Gastroesophageal sphincter (tissue), 4 donors: ENCODE data around the gene DMD. TPM values are rescaled to one million over a fixed set of nuclear protein-coding genes. Genes with fewer than 3 reads are reported as not detected.

Experiments used
- ATAC-seq: fragments of 150-250 bp; one replicate; pipeline ENCODE4 v1.9.1; 2016; ENCODE audit warnings: mild to moderate bottlenecking, moderate library complexity
- H3K27ac ChIP-seq, 4 donors: fragments of 200-600 bp; sonication (generic) in 3 of 4; 1 replicate in 3 of 4; 2 replicates in 1 of 4; pipeline ENCODE4 v1.5.1; 2016 to 2019
- H3K27me3 ChIP-seq: fragments of 200-600 bp; sonication (generic); one replicate; pipeline ENCODE4 v1.5.1; 2019
- H3K36me3 ChIP-seq, 2 donors: fragments of 200-600 bp; sonication (generic); one replicate each; pipeline ENCODE4 v1.5.1; 2019; ENCODE audit warnings: control low read depth in 1 of 2
- H3K4me1 ChIP-seq, 3 donors: fragments of 200-600 bp; sonication (generic); 1 replicate in 2 of 3; 2 replicates in 1 of 3; pipeline ENCODE4 v1.5.1; 2016 to 2019; ENCODE audit warnings: control low read depth in 2 of 3
- H3K4me3 ChIP-seq, 2 donors: fragments of 200-600 bp; sonication (generic); one replicate each; pipeline ENCODE4 v1.5.1; 2019; ENCODE audit warnings: mild to moderate bottlenecking in 1 of 2, moderate library complexity in 1 of 2
- H3K9me3 ChIP-seq, 3 donors: fragments of 200-600 bp; sonication (generic); one replicate each; pipeline ENCODE4 v1.5.1; 2017 to 2019; ENCODE audit warnings: control low read depth in 2 of 3
- EP300 ChIP-seq: sonication (generic); formaldehyde crosslinking; IDR thresholded peaks from one replicate; pipeline ENCODE4 v1.6.1; 2017; ENCODE audit warnings: antibody characterized with exemption, mild to moderate bottlenecking
- POLR2A ChIP-seq, 2 donors: fragments of 450-650 bp; IDR thresholded peaks; one replicate each; pipeline ENCODE4 v1.6.1; 2017; ENCODE audit warnings: antibody characterized with exemption in 2 of 2, mild to moderate bottlenecking in 2 of 2, moderate library complexity in 1 of 2
- POLR2AphosphoS5 ChIP-seq: sonication (generic); formaldehyde crosslinking; IDR thresholded peaks from one replicate; pipeline ENCODE4 v1.6.1; 2017; ENCODE audit warnings: antibody characterized with exemption
- WGBS, 2 donors: methylation state at CpG; one replicate each; pipeline ENCODE4 v1.1.5; 2018; ENCODE audit warnings: low coverage in 1 of 2; 5-methylcytosine and 5-hydroxymethylcytosine counted together
- total RNA-seq, 4 donors: library from RNA; depleted of rRNA; stranded (reverse); fragments of >200 nt; gene quantifications; one replicate each; pipeline ENCODE4 v1.1.0, GENCODE V29; 2016
- TF ChIP-seq, protein P1 (sequence below), 4 experiments: fragments of 200-600 bp in 2 of 4; fragments of 450-650 bp in 2 of 4; sonication (generic) in 1 of 4; IDR thresholded peaks; one replicate each; pipeline ENCODE4 v1.5.1; 2017 to 2019; ENCODE audit warnings: antibody characterized with exemption in 4 of 4, mild to moderate bottlenecking in 2 of 4, moderate library complexity in 2 of 4

Gene DMD
- total RNA-seq, 4 donors from 2014 or later: 111 to 225 (median 183) TPM

DNA sequence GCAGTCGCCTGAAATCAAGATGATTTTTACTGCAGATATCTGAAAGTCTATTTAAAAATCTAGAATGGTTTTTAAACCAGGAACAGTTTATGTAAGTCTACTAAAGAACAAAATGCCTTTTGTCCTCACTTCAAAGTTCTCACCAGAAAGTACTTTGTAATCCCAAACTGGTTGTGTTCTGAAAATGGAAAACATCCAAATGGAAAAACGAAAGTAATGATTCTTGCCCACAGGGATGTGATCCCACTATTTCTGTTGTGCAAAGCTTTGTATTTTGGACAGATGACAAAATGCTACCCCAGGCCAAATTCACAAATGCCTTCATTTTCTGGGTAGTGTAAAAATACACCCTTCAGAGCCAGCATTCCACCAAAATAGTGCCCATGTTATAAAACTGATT is 1874.0 kb downstream of the DMD start:
- TF ChIP-seq, protein P1, sequence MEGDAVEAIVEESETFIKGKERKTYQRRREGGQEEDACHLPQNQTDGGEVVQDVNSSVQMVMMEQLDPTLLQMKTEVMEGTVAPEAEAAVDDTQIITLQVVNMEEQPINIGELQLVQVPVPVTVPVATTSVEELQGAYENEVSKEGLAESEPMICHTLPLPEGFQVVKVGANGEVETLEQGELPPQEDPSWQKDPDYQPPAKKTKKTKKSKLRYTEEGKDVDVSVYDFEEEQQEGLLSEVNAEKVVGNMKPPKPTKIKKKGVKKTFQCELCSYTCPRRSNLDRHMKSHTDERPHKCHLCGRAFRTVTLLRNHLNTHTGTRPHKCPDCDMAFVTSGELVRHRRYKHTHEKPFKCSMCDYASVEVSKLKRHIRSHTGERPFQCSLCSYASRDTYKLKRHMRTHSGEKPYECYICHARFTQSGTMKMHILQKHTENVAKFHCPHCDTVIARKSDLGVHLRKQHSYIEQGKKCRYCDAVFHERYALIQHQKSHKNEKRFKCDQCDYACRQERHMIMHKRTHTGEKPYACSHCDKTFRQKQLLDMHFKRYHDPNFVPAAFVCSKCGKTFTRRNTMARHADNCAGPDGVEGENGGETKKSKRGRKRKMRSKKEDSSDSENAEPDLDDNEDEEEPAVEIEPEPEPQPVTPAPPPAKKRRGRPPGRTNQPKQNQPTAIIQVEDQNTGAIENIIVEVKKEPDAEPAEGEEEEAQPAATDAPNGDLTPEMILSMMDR (IDR thresholded peaks at IDR 0.05): no peak
- TF ChIP-seq EP300 (no peak), POLR2A (IDR thresholded peaks at IDR 0.05) (no peak), POLR2AphosphoS5 (no peak)
- Histone ChIP-seq H3K27me3 (no peaks in the 10 kb centered on the region), H3K4me1 (peaks cover 0 to 15% (median 0%) of the 10 kb centered on the region in 3 donors), H3K36me3 (no peaks in the 10 kb centered on the region), H3K9me3 (no peaks in the 10 kb centered on the region), H3K27ac (peak overlapping the region in 3 of 4 donors; percentile 43 to 48 (median 43)), H3K4me3 (no peak overlapping the region)
- WGBS, 2 donors: 13 to 20% methylated on average over 1 of the region's 2 CpGs
- no peak for ATAC-seq

DNA sequence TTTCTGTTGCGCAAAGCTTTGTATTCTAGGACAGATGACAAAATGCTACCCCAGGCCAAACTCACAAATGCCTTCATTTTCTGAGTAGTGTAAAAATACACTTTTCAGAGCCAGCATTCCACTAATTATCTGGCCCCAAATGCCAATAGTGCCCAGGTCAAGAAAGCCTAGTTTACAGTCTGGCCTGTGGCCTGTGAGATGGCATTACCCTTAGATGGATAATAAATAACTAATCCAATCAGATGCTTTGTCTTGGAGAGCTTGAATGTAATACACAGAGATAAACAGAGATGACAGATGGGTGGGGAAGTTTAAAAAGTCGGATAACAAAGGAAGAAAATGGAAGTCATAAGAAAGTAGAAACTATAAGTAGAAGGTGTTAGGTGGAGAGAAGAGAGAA is 1874.9 kb downstream of the DMD start:
- Histone ChIP-seq H3K4me3 (no peak overlapping the region), H3K27me3 (no peaks in the 10 kb centered on the region), H3K36me3 (no peaks in the 10 kb centered on the region), H3K4me1 (peaks cover 0 to 15% (median 0%) of the 10 kb centered on the region in 3 donors), H3K9me3 (no peaks in the 10 kb centered on the region), H3K27ac (no peak overlapping the region)
- WGBS, 2 donors: 75 to 78% methylated on average over 1 to 2 of the region's 2 CpGs
- no peak for TF ChIP-seq POLR2A (IDR thresholded peaks at IDR 0.05)
- ATAC-seq: no peak

DNA sequence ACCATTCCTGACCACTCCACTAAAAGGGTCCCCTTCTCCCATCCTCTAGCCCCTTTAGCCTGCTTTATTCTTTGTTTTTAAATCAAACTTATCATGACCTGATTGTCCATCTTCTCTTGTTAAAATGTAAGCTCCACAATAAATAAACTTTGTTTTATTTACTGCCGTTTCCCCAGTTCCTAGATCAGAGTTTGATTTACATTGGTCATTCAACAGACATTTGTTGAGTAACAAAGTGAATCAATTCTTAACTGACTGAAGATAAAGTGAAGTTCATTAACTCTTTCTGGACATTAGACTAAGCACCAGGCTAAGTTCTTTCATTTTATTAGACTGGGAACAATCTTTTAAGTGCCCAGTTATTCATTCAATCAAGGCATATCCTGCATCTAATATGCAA is 1876.4 kb downstream of the DMD start:
- Histone ChIP-seq H3K27me3 (no peaks in the 10 kb centered on the region), H3K36me3 (no peaks in the 10 kb centered on the region), H3K4me1 (peaks cover 0 to 14% (median 0%) of the 10 kb centered on the region in 3 donors), H3K9me3 (no peaks in the 10 kb centered on the region), H3K27ac (no peak overlapping the region), H3K4me3 (no peak overlapping the region)
- no peak for TF ChIP-seq POLR2A (IDR thresholded peaks at IDR 0.05)
- TF ChIP-seq, protein P1 (IDR thresholded peaks at IDR 0.05): no peak
- TF ChIP-seq EP300: no peak
- TF ChIP-seq POLR2AphosphoS5: no peak
- 91 to 100% methylated on average over 1 of the region's 1 CpG for WGBS, 2 donors
- no peak for ATAC-seq

DNA sequence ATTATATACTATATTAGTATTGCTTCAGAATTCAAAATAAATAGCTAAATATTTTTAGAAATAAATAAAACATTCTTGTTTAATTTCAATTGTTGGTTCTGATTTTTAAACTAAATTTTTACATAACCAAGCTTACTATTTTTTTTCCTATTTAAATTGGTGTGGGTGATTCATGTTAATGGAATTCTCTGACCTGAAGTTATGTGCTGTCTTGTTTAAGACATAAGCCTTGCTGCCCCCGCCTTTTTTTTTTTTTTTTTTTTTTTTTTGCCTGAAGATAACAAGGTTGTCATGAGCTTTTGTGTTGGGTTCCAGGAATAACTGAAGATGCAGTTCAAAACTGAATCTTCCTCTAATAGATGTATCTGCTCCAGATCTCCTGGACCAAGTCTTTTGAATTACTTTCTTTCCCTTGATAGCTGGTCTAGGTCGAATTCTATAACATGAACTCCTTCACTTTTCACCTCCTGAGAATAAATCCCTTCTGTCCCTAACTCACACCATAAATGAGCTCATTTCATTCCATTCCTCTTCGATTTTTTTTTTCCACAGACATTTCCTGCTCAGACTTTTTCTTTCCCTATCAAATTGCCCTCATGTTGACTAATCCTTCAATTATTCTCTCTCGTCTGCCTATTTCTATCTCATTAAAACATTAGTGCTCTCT is 1878.1 kb downstream of the DMD start:
- Histone ChIP-seq H3K4me1 (peaks cover 0 to 8% (median 0%) of the 10 kb centered on the region in 3 donors), H3K9me3 (no peaks in the 10 kb centered on the region), H3K27me3 (no peaks in the 10 kb centered on the region), H3K36me3 (no peaks in the 10 kb centered on the region), H3K27ac (no peak overlapping the region), H3K4me3 (no peak overlapping the region)
- 26 to 32% methylated on average over 3 to 4 of the region's 4 CpGs for WGBS, 2 donors
- no peak for ATAC-seq
- TF ChIP-seq POLR2AphosphoS5 (no peak), EP300 (no peak), POLR2A (IDR thresholded peaks at IDR 0.05) (no peak)
- TF ChIP-seq, protein P1 (IDR thresholded peaks at IDR 0.05): no peak

DNA sequence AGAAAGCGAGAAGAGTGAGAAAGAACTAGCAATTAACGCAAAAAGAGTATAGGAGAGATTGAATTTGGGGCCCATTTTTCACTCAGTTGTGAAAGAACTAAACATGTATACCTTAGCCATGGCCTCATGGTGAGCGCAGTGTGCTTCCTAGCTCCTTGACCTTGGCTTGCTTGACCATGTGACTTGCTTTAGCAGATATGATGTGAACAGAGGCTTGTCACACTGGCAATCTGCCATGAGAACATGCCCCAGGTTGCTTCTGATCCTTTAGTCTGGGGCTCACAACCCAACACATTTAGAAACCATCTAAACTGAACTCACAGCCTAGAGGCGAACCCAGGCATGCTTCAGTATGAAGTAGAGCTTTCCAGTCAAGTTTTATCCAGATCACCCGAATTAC is 1879.4 kb downstream of the DMD start:
- 77 to 96% methylated on average over 3 to 4 of the region's 5 CpGs for WGBS, 2 donors

More for the DNA sequence above, 1879.4 kb downstream of the DMD start:
- H3K4me3 ChIP-seq: no peak overlapping the region
- no peak overlapping the region for H3K27ac ChIP-seq
- TF ChIP-seq POLR2AphosphoS5: no peak
- no peak for TF ChIP-seq POLR2A (IDR thresholded peaks at IDR 0.05)
- TF ChIP-seq EP300: no peak
- TF ChIP-seq, protein P1 (IDR thresholded peaks at IDR 0.05): no peak
- H3K9me3 ChIP-seq: no peaks in the 10 kb centered on the region
- no peak for ATAC-seq
- no peaks in the 10 kb centered on the region for H3K27me3 ChIP-seq
- H3K4me1 ChIP-seq: no peaks in the 10 kb centered on the region
- no peaks in the 10 kb centered on the region for H3K36me3 ChIP-seq
